Stimulated activated CD4-positive, alpha-beta T cell treated with anti-CD3 and anti-CD28 coated beads, Interleukin-2, amount 100 ng/mL, for 24 hours (primary cell): ENCODE results near the gene TUBA3E.
"Not testable (repeated sequence)": the region's sequence is repeated elsewhere in the genome, so short reads cannot be mapped to it uniquely, and the experiment has no call there.

Experiments
- DNase-seq, 2 donors: peaks; one replicate each; pipeline ENCODE4 v3.0.0-alpha.2; 2020

Gene TUBA3E

GRCh38 chr2:130160838-130161705 lies 37.2 kb downstream of the TUBA3E start:
- DNase-seq: not testable (repeated sequence)

- no peak for DNase-seq
Observed at GRCh38 chr2:130160131-130160530, 38.1 kb downstream of the TUBA3E start.

DNA sequence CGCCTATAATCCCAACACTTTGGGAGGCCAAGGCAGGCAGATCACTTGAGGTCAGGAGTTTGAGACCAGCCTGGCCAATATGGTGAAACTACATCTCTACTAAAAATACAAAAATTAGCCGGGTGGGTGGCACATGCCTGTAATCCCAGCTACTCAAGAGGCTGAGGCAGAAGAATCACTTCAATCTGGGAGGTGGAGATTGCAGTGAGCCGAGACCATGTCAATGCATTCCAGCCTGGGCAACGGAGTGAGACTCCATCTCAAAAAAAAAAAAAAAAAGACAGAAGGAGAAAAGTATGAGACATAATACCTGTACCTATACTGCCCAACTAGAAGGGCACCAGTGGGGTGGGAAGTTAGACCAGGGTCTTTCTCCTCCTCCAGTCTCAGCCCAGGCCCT lies 38.9 kb downstream of the TUBA3E start:
- not testable (repeated sequence) for DNase-seq

DNA sequence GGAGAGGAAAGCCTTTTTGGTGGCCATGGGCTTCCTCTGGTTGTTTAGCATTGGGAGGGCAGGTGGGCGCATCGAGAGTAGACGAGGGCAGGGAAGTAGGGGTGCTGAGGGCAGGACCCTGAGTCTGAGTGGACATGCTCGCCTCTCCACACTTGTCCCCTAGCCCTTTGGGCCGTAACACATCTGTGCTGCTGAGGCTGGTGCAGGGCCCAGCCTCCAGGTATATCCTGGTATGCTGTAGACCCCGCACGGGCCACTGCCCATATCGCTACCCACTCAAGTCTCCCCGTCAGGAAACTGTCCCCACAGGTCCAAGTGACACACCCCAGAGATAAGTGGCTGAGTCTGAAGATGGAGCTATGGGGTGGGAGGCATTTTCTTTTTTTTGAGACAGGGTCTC lies 39.6 kb downstream of the TUBA3E start:
- DNase-seq: no peak

DNA sequence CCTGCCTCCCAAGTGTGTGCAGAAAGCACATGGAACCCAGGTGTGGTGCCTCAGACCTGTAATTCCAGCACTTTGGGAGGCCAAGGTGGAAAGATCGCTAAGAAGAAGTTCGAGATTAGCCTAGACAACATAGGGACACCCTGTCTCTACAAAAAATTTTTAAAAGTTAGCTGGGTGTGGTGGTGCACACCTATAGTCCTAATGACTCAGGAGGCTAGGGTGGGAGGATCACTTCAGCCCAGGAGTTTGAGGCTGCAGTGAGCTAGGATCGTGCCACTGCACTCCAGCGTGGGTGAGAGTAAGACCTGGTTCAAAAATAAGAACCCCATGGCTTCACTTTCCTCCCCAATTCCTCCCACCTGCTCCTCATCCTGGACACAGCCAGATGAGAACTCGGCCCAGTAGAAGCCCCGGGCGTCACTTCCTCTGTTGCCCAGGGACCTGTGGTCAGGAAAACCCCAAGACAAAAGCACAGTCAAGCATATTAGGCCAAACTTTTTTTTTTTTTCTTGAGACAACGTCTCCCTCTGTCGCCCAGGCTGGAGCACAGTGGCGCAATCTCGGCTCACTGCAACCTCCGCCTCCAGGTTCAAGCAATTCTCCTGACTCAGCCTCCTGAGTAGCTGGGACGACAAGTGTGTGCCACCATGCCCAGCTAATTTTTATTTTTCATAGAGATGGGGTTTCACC lies 40.3 kb downstream of the TUBA3E start:
- not testable (repeated sequence) for DNase-seq

GRCh38 chr2:130157354-130157753 lies 40.9 kb downstream of the TUBA3E start:
- DNase-seq: not testable (repeated sequence)

DNA sequence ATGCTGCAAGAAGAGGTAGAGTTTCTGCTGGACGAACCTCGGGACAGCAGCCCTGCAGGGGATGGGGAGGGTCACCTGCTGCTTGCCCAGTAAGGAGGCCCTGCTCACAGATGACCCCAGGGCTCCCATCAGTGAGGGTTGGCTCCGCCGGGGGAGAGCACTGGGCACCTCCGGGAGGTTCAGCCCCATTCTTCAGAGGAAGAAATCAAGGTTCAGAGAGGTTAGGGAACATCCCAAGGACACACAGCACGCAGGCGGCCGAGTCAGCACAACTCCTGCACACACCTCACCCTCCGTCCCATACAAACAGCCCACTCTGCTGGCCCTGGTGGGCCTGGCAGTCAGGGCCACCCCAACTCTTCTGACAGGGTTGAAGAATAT lies 41.6 kb downstream of the TUBA3E start:
- DNase-seq: no peak

DNA sequence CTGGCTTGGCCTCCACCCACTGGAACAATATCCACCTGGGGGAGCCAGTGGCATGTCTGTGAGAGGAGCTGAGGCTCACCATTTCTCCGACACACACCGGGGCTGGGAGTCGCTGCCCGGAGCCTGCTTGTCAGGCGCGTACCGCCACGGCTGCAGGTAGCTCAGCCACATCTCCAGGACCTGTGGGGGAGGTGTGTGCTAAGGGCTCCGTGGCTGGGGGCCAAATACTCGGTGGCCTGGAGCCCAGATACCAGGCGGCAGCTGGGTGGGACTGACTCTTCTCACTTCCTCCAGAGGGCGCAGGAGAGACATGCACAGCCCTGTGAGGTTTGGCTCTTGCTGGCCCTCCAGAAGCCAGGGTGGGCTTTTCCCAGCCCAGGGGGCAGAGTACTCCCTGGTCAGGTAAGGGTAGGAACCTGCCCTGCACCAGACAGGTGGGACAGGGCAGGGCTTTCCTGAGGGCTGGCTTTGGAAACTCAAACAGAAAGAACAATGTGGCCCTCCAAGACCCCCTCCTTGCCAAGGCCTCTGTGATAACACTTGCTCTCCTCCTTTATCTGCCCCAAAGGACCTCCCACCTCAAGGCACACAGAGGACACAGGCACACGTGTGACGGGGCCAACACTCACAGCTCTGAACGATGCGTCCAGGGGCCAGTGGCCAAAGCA lies 42.1 kb downstream of the TUBA3E start:
- DNase-seq: not testable (repeated sequence)

- DNase-seq: no peak
Observed at GRCh38 chr2:130154773-130155765, 43.2 kb downstream of the TUBA3E start.

DNA sequence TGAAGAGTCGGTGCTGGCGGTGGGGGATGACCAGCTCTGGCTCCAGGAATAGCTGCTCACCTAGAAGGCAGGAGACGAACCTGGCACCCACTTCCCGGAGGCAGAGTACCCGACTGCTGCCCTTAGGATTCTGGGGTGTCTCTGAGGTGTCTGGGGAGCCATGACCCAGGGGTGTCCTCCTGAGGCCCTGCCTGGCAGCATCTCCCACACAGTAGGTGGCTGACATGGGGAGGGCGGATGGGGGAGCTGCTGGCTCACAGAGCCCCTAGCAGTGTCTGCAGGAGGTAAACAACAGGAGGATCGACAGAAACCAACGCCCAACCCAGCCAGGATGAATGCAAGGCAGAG lies 43.8 kb downstream of the TUBA3E start:
- DNase-seq: not testable (repeated sequence)

GRCh38 chr2:130153721-130154422 lies 44.4 kb downstream of the TUBA3E start:
- DNase-seq: not testable (repeated sequence)

DNA sequence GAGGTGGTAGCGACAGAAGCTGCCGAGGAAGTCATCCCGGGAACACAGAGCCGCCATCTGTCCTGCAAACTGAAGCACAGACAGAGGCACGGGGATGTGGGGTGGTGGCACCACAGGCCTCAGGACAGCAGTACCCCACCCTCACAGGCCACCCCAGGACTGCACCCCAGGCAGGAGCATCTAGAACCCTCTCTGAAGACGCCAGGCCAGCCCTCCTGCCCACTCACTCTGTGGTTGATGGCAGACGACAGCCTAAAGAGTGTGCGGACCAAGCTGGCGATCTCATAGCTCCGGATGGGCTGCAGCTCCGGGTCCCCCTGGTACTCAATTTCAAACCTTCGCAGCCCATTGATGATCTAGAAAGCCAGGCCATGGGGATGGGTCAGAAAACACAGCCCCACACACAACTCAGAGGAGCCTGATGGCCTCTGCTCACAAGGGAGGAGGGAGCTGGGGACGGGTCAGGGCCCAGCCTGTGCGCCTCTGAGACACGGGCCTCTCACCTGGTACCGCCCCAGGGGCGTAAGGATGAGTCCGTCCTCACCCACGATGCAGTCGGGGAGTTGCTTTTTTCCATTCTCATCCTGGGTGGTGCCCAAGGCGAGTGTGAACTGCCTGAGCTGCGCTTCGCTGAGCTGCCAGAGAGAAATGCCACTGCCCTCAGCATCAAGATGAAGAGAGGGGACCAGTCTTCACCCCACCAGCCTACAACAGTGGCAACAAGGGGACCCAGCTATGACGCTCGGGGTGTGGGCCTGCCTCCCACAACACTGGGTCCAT lies 45.2 kb downstream of the TUBA3E start:
- DNase-seq: no peak

GRCh38 chr2:130152136-130152815 lies 46.0 kb downstream of the TUBA3E start:
- not testable (repeated sequence) for DNase-seq

GRCh38 chr2:130151145-130151512 lies 47.1 kb downstream of the TUBA3E start:
- DNase-seq: not testable (repeated sequence)

GRCh38 chr2:130150181-130151144 lies 47.8 kb downstream of the TUBA3E start:
- no peak for DNase-seq

DNA sequence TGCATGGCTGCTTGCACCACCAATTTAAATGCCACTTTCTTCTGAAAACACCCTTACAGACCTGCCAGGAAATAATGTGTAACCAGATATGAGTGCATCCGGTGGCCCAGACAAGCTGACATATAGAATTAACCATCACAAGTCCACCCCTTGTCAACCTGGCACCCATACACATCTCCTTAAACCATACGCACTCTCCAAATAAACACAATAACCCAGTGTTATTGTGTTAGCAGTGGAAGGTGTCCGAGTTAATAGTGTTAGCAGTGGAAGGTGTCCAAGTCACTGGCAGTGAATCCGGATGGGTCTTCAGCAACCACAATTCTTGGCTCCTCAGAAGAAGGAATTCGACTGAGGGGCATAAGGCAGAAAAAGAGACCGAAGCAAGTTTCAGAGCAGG lies 49.7 kb downstream of the TUBA3E start:
- DNase-seq: not testable (repeated sequence)

GRCh38 chr2:130145006-130145414 lies 53.2 kb downstream of the TUBA3E start, which contains the start of gene CCDC74B:
Gene CCDC74B (minus strand): TSS chr2:130145112. CDS start chr2:130144996, 116 bp downstream.
- peak; percentile 57 to 73 for DNase-seq

DNA sequence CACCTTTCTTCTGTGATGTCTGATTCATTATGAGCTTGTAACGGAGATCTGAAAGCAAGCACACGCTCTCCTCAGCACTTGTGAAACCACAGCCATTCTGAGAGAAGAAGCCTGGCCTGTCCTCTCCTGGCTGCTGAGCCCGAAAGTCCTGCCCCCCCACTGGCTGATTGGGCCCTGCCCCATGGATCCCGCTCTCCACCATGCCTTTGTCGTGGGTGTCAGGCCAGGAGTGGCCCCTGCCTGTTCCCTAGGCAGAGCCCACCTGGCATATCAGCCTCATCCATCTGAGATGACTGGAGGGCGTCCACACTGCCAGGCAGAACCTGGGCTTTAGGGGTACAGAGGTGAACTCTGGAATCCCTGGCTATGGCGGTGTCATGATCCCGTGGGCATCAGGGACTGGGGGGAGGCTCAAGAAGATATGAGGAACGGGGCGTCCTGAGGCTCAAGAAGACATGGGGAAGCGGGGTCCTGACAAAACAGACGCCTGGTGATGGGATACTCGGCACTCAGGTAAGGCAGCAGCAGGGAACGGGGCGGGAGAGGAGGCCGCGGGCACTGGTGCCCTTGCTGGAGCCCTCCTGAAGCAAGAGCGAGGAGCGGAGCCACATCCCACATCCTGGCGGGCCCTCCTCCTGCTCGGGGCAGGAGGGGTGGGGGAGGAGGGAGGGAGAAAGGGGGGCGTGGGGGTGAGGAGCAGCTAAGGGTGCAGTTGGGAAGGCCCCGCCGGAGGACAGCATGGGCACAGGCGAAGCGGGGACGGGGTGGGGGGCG lies 54.8 kb downstream of the TUBA3E start:
- DNase-seq: not testable (repeated sequence)
